Esophagus muscularis mucosa (tissue), 4 donors: Measurements from ENCODE around the gene EMD.

Experiments
- EP300 ChIP-seq: sonication (generic); formaldehyde crosslinking; IDR thresholded peaks from one replicate; pipeline ENCODE4 v1.6.1; 2017; ENCODE audit warnings: antibody characterized with exemption
- POLR2A ChIP-seq: fragments of 450-650 bp; IDR thresholded peaks from one replicate; pipeline ENCODE4 v1.6.1; 2017; ENCODE audit warnings: antibody characterized with exemption, moderate library complexity, mild to moderate bottlenecking, low read depth
- TF ChIP-seq, protein P1 (sequence below), 3 experiments: fragments of 200-600 bp in 2 of 3; fragments of 450-650 bp in 1 of 3; sonication (generic) in 2 of 3; IDR thresholded peaks; one replicate each; pipeline ENCODE4 v1.5.1; 2017 to 2019; ENCODE audit warnings: antibody characterized with exemption in 3 of 3, mild to moderate bottlenecking in 2 of 3, moderate library complexity in 1 of 3

DNA sequence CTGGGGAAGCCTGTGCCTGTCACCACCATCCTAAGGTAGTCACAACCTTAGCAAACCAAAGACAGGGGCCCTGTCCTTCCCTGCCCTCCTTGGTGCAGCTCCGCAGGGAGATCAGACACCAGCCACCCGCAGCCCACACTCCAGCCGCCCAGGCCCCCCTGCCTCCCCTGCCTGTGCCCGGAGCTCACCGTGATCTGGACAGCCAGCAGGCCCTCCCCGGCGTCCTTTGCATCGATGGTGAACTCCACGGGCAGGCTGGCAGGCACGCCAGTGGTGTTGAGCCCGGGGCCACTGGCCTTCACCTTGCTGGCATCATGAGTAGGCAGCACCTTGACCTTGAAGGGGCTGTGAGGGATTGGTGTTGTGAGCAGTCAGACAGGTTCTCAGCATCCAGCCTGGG, 21.1 kb upstream of the EMD start:
- TF ChIP-seq POLR2A, result no peak
- TF ChIP-seq, protein P1, sequence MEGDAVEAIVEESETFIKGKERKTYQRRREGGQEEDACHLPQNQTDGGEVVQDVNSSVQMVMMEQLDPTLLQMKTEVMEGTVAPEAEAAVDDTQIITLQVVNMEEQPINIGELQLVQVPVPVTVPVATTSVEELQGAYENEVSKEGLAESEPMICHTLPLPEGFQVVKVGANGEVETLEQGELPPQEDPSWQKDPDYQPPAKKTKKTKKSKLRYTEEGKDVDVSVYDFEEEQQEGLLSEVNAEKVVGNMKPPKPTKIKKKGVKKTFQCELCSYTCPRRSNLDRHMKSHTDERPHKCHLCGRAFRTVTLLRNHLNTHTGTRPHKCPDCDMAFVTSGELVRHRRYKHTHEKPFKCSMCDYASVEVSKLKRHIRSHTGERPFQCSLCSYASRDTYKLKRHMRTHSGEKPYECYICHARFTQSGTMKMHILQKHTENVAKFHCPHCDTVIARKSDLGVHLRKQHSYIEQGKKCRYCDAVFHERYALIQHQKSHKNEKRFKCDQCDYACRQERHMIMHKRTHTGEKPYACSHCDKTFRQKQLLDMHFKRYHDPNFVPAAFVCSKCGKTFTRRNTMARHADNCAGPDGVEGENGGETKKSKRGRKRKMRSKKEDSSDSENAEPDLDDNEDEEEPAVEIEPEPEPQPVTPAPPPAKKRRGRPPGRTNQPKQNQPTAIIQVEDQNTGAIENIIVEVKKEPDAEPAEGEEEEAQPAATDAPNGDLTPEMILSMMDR (IDR thresholded peaks at IDR 0.05), result no peak
- no peak for TF ChIP-seq EP300
